ENCODE results near the gene ST8SIA1.

ST8SIA1 gene

GRCh38 chr12:22230280-22230794 lies 104.2 kb downstream of the ST8SIA1 start:
- no peak for DNase-seq

- DNase-seq = no peak
Observed at GRCh38 chr12:22229652-22230279, 104.7 kb downstream of the ST8SIA1 start.

GRCh38 chr12:22228022-22228875 lies 106.3 kb downstream of the ST8SIA1 start:
- DNase-seq = no peak

GRCh38 chr12:22223356-22223755 lies 111.2 kb downstream of the ST8SIA1 start:
- DNase-seq = no peak

- DNase-seq = no peak
Observed at GRCh38 chr12:22217556-22217955, 117.0 kb downstream of the ST8SIA1 start.

GRCh38 chr12:22215467-22216253 lies 118.8 kb downstream of the ST8SIA1 start:
- no peak for DNase-seq

GRCh38 chr12:22211128-22211527 lies 123.4 kb downstream of the ST8SIA1 start:
- DNase-seq = no peak

- no peak for DNase-seq
Observed at GRCh38 chr12:22209422-22209821, 125.1 kb downstream of the ST8SIA1 start.

GRCh38 chr12:22206111-22206728 lies 128.3 kb downstream of the ST8SIA1 start:
- no peak for DNase-seq

GRCh38 chr12:22204391-22204790 lies 130.1 kb downstream of the ST8SIA1 start:
- no peak for DNase-seq

GRCh38 chr12:22202847-22203246 lies 131.7 kb downstream of the ST8SIA1 start:
- DNase-seq = no peak

GRCh38 chr12:22201101-22201500 lies 133.4 kb downstream of the ST8SIA1 start:
- DNase-seq = no peak

GRCh38 chr12:22196236-22196635 lies 138.3 kb downstream of the ST8SIA1 start:
- no peak for DNase-seq

- DNase-seq = no peak
Observed at GRCh38 chr12:22190969-22191368, 143.5 kb downstream of the ST8SIA1 start.

GRCh38 chr12:22188431-22188830 lies 146.1 kb downstream of the ST8SIA1 start:
- no peak for DNase-seq

- no peak for DNase-seq
Observed at GRCh38 chr12:22180705-22181104, 153.8 kb downstream of the ST8SIA1 start.

- DNase-seq = no peak
Observed at GRCh38 chr12:22173177-22173576, 161.3 kb downstream of the ST8SIA1 start.

GRCh38 chr12:22172501-22172900 lies 162.0 kb downstream of the ST8SIA1 start:
- no peak for DNase-seq

GRCh38 chr12:22169376-22169775 lies 165.1 kb downstream of the ST8SIA1 start:
- no peak for DNase-seq

GRCh38 chr12:22164139-22164538 lies 170.4 kb downstream of the ST8SIA1 start:
- DNase-seq = no peak

- DNase-seq = no peak
Observed at GRCh38 chr12:22163594-22163993, 170.9 kb downstream of the ST8SIA1 start.

GRCh38 chr12:22160396-22161003 lies 174.0 kb downstream of the ST8SIA1 start:
- no peak for DNase-seq
